Activated CD8-positive, alpha-beta memory T cell treated with anti-CD3 and anti-CD28 coated beads for 24 hours (primary cell): Measurements from ENCODE around the gene TXNIP.
A peak's percentile ranks its signal among the peaks of the same experiment; 100 is the strongest.

ENCODE experiments used
- DNase-seq: peaks from one replicate; pipeline ENCODE4 v3.0.0-alpha.2; 2020

The TXNIP gene

GRCh38 chr1:145961425-145962156 is 34.8 kb downstream of the TXNIP start:
- DNase-seq: peak; percentile 85

GRCh38 chr1:145961109-145961424 is 35.3 kb downstream of the TXNIP start:
- no peak for DNase-seq

GRCh38 chr1:145960468-145961108 is 35.8 kb downstream of the TXNIP start:
- DNase-seq: peak; percentile 80

GRCh38 chr1:145959957-145960467 is 36.4 kb downstream of the TXNIP start:
- DNase-seq: no peak

GRCh38 chr1:145959333-145959732 is 37.0 kb downstream of the TXNIP start:
- DNase-seq: no peak

GRCh38 chr1:145958734-145959133 is 37.6 kb downstream of the TXNIP start:
- no peak for DNase-seq

- DNase-seq: peak; percentile 96
These were observed 38.7 kb downstream of the TXNIP start, which contains the start of gene LIX1L for GRCh38 chr1:145957443-145958319. Gene LIX1L, minus strand, starts transcription at chr1:145958017. Its CDS starts 90 bp downstream, at chr1:145957927.

- DNase-seq: no peak
These were observed 39.5 kb downstream of the TXNIP start for GRCh38 chr1:145956781-145957442.

GRCh38 chr1:145956361-145956760 is 40.0 kb downstream of the TXNIP start:
- DNase-seq: no peak

GRCh38 chr1:145955436-145955835 is 40.9 kb downstream of the TXNIP start:
- no peak for DNase-seq

- DNase-seq: no peak
These were observed 42.5 kb downstream of the TXNIP start for GRCh38 chr1:145953861-145954260.

GRCh38 chr1:145952903-145953302 is 43.5 kb downstream of the TXNIP start:
- DNase-seq: no peak

GRCh38 chr1:145951526-145951925 is 44.9 kb downstream of the TXNIP start:
- no peak for DNase-seq

- no peak for DNase-seq
These were observed 47.2 kb downstream of the TXNIP start for GRCh38 chr1:145949219-145949618.

- DNase-seq: no peak
These were observed 48.8 kb downstream of the TXNIP start for GRCh38 chr1:145947551-145947950.

- DNase-seq: no peak
These were observed 49.8 kb downstream of the TXNIP start for GRCh38 chr1:145946477-145946986.

GRCh38 chr1:145944532-145944931 is 51.8 kb downstream of the TXNIP start:
- DNase-seq: no peak

- DNase-seq: no peak
These were observed 53.5 kb downstream of the TXNIP start for GRCh38 chr1:145942871-145943270.
